NK-92 (cell line): ENCODE results near the gene ADAMTS14.
"Not testable (repeated sequence)": the region's sequence is repeated elsewhere in the genome, so short reads cannot be mapped to it uniquely, and the experiment has no call there.

Experiments
- DNase-seq: peaks from one replicate; lab custom pipeline; 2025; ENCODE audit not compliant: unreplicated experiment; lab: John Stamatoyannopoulos, UW

Gene ADAMTS14

GRCh38 chr10:70769121-70769520, 96.8 kb downstream of the ADAMTS14 start:
- DNase-seq = no peak

GRCh38 chr10:70770001-70770400, 97.7 kb downstream of the ADAMTS14 start:
- no peak for DNase-seq

GRCh38 chr10:70770516-70770915, 98.2 kb downstream of the ADAMTS14 start:
- not testable (repeated sequence) for DNase-seq

GRCh38 chr10:70771311-70772194, 99.2 kb downstream of the ADAMTS14 start:
- DNase-seq = no peak

- no peak for DNase-seq
These were observed 100.3 kb downstream of the ADAMTS14 start for GRCh38 chr10:70772627-70773026.

- DNase-seq = no peak
These were observed 101.2 kb downstream of the ADAMTS14 start for GRCh38 chr10:70773461-70773860.

GRCh38 chr10:70773965-70774809, 101.9 kb downstream of the ADAMTS14 start:
- DNase-seq = no peak

GRCh38 chr10:70774810-70775678, 102.7 kb downstream of the ADAMTS14 start:
- no peak for DNase-seq

GRCh38 chr10:70775679-70776454, 103.6 kb downstream of the ADAMTS14 start:
- no peak for DNase-seq

GRCh38 chr10:70776455-70777005, 104.2 kb downstream of the ADAMTS14 start:
- no peak for DNase-seq

GRCh38 chr10:70777063-70777875, 105.0 kb downstream of the ADAMTS14 start:
- no peak for DNase-seq

GRCh38 chr10:70778267-70778924, 106.1 kb downstream of the ADAMTS14 start:
- DNase-seq = no peak

- DNase-seq = no peak
These were observed 106.8 kb downstream of the ADAMTS14 start for GRCh38 chr10:70779088-70779487.

- DNase-seq = no peak
These were observed 107.4 kb downstream of the ADAMTS14 start for GRCh38 chr10:70779511-70780369.

GRCh38 chr10:70780370-70780760, 108.1 kb downstream of the ADAMTS14 start:
- DNase-seq = no peak

- no peak for DNase-seq
These were observed 108.5 kb downstream of the ADAMTS14 start for GRCh38 chr10:70780772-70781171.

GRCh38 chr10:70781461-70782051, 109.2 kb downstream of the ADAMTS14 start:
- no peak for DNase-seq
